HG02642 (cell line): ENCODE results near the gene ZFP36L2.
A peak's percentile ranks its signal among the peaks of the same experiment; 100 is the strongest.

Source experiments
- ATAC-seq: cut with Tn5 transposase; IDR thresholded peaks from one replicate; pipeline ENCODE4 v1.9.1; 2021; ENCODE audit warnings: mild to moderate bottlenecking; ENCODE audit not compliant: unreplicated experiment, poor library complexity

Gene ZFP36L2

DNA sequence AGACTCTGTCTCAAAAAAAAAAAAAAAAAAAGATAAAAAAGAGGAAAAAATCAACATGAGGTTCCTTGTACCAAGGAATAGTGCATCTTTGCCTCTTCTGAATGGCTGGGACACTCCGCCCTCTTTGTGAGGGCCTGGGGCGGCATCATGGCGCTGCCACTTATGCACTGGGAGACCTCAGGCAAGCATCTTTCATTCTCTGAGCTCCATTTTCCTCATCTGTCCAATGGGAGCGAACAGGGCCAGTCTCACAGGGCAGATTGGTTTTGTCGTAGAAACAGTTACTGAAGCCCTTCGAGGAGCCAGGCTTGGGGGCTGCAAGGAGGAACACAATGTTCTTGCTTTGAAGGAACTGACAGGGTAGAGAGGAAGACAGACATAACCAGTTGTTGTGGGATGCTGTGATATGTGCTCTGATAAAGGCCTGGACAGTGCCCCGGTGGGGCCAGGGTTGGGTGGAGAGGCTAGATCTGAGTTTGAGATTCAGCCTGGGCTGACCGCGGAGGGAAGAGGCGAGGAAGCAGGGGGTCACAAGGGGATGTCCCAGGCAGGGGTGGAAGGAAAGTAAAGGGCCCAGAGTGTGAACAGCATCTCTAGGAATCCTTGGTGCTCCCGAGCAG is 14.1 kb downstream of the ZFP36L2 start:
- no peak for ATAC-seq

DNA sequence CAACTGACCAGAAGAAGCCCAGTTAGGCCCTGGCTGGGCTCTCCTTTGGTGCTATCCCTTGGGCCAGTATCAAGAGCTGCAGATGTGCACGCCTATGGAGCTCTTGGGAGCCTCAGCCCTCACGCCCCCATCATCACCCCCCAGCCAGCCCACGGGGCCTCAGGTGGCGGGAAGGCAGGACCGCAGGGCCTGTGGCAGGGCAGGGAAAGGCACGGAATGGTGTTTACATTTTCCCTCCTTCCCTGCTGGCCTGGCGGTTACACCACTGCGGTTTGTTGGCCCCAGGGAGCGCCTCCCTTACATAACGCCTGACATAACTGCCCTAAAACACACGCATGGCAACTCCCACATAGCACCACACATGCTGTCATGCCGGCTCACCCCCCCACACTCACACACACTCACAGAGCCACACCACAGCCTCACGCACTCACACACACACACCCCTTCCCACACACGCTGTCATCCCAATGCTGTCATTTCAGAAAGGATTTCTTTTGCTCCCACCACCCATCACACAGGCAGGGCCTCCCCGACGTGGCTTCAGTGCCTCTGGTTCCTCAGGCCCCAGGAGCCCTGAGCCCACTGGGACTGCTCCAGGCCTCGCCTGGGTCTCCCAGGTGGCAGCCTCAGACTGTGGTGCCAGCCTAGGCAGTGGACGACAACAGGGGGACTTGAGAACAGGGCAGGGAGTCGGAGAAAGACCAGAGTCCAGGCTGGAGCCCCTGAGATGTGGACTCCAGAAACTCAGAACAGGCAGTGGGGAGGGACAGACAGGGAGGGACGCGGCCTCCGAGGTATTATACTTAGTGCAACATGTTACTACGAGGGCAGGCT is 15.7 kb downstream of the ZFP36L2 start:
- no peak for ATAC-seq

DNA sequence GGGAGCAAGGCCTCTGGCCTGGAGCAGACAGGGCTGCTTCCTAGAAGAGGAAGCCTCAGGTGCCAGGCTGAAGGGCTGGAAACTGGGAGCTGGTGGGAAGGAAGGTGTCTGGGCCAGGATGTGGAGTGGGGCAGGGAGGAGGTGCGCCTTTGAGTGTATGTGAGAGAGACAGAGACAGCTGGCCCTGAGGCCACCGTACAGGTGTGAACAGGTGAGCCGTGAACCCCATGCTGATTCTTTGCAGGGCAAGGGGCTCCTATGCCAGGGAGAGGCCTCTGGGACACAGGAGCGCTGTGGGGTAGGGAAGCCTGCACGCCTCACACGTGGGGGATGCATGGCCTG is 16.3 kb downstream of the ZFP36L2 start:
- no peak for ATAC-seq

DNA sequence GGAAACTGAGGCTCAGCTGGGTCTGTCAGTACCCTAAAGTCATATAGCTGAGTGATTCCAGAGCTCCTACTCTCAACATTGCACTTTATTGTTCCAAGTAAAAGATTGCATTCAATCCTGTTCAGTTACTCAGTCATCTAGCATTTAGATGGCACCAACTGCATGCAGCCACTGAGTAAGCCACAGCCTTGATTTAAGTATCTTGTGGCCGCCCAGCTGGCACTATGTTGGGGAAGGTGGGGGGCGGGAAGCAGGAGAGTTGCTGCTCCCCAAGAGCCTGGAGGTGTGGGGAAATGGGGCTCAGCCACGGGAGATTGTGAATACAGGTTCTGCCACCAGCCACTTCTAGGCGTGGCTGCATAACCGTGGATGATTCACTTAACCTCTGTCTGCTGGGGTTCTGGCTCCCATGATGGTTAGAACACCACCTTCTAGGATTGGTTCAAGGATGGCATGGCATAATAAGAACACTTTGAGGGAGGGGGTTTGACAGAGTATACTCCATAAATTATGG is 17.1 kb downstream of the ZFP36L2 start:
- ATAC-seq: no peak

DNA sequence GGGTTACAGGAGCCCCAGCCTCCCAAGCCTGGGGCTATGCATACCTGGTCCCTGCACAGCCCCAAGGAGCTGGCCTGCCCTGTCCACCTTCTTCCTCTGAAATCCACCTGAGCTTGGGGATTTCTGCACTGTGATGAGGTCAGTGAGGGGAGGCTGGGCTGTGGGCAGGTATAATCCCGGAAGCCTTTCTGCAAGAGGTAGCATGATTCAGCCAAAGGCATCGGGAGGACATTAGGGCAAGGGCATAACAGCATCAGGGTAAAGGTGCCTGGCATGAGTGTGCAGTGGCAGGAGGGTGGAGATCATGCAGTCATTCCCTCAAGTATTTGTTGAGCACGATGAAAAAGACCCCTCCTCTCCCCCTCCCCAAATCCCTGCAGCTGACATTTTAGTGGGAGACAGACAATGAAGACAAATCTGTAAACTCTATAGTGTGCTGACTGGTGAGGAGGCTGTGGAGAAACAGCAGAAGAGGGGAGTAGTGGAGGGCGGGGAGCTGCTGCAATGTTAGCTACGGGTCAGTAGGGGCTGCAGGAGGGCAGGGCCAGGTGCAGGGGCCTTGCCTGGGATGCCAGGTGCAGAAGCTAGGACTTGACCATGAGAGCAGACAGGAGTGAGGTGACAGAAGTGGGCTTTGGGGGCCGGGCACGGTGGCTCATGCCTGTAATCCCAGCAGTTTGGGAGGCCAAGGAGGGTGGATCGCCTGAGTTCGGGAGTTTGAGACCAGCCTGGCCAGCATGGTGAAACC is 18.7 kb downstream of the ZFP36L2 start:
- ATAC-seq: no peak

DNA sequence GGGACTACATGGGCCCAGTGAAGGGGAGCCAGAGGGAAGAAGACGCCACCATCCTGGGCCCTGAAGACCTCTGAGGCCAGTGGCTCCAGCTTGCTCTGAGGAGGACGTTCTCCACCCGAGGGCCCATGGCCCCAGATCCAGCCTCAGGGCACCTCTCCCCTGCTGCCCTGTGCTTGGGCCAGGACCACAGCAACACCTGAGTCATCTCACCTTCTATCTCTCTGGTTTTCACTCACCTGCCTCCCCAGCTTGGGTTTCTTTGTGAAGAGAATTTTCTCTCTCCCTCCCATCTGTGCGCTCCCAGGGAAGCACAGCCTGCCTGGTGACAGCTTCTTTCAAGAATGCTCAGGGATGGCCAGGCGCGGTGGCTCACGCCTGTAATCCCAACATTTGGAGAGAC is 19.8 kb downstream of the ZFP36L2 start:
- no peak for ATAC-seq

DNA sequence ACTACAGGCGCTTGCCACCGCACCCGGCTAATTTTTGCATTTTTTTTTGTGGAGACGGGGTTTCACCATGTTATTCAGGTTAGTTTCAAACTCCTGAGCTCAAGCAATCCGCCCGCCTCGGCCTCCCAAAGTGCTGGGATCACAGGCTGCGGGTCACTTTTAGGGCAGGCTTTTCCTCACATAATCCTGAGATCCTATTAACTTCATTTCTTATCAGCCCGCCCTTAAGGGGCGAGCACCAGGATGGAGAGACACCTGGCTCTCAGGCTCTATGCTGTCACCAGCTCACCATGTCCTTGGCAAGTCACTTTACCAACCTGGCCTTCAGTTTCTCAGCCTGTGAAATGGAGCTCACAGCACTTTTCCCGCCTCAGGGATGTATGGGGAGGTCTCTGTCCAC is 23.0 kb downstream of the ZFP36L2 start:
- no peak for ATAC-seq

DNA sequence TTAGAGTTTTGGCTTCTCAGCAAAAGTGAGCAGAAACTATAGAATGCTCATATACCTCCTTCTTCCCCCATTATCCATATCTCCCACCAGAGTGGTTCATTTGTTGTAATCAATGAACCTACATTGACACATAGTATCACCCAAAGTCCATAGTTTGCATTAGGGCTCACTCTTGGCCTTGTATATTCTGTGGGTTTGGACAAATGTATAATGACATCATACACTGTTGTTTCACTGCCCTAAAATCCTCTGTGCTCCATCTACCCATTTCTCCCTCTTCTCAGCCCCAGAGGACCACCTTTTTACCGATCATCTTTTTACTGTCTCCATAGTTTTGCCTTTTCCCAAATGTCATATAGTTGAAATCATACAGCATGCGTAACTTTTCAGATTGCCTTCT is 24.1 kb downstream of the ZFP36L2 start:
- no peak for ATAC-seq

DNA sequence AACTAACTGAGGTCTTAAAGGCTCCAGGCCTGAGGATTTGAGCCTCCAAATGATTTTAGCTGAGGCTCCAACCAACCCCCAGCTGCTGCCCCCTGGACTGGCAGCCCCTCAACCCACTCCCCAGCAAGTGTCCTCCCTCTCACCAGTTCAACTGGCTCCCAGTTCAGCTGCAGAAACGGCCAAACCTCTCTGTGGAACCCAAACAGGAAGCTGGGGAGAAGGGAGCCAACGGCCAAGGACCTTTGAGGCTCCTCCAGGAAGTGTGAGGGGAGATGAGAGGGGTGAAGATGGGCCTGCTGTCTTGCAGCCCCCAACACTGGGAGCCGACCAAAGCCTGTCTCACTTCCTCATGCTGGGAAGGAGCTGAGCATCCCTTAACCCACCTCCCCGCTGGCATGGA is 24.9 kb downstream of the ZFP36L2 start:
- no peak for ATAC-seq

DNA sequence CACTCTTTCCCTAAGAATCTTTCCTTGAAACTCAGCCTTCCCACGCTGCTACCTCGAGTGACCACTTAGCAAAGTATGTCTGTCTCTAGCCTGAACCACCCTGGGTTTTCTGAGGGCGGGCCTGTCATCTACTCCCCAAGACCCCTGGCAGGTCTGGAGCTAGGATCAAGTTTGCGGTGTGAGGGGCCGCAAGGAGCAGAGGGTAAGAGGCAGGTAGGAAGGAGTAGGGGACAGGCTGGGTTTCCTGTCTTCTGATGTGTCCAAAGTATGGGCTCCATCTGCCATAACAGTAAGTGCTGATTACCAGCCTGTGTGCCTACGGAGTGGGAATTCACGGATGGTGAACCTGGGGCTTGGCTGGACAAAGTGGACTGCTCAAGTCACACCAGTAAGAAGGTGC is 25.4 kb downstream of the ZFP36L2 start:
- no peak for ATAC-seq

DNA sequence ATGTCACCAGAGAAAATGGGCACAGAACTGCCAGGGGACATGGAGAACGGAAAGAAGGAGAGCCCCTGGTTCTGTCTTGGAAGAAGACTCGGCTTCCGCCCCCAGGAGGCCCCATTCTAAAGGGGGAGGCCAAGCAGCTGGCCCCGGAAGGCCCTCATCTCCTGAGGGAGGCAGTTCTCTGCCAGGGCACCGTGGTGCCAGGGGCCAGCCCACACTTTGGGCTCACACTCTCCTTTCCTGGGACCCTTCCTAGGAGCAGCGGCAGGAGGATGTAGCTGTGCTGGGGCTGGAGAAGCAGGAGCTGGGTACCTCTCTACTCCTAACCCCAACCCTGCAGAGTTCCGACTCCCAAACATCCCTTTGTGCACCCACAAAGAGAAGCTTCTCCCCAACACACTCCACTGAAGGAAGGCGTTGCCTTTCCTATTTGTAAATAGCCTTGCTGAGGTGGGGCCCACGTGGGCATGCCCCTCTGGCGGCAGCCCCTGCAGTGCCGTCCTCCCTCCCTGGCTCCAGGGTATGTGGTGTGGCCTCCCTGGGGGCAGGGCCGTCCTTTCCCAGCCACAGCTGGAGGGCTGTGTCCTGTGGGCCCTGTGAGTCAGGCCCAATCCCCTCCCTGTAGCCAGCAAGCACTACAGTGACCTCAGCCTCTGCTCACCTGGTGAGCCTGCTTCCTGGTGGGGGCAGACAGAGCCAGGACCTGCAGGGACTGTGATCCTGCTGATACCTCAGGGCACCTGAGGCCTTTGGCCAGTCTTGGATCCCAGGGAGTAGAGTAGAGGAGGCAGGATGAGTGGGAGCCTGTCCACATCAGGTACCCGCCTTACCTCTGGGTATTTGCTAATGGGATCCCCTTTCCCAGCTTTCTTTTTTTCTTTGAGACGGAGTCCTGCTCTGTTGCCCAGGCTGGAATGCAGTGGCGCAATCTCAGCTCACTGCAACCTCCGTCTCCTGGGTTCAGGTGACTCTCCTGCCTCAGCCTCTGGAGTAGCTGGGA is 26.6 kb downstream of the ZFP36L2 start:
- ATAC-seq: no peak

DNA sequence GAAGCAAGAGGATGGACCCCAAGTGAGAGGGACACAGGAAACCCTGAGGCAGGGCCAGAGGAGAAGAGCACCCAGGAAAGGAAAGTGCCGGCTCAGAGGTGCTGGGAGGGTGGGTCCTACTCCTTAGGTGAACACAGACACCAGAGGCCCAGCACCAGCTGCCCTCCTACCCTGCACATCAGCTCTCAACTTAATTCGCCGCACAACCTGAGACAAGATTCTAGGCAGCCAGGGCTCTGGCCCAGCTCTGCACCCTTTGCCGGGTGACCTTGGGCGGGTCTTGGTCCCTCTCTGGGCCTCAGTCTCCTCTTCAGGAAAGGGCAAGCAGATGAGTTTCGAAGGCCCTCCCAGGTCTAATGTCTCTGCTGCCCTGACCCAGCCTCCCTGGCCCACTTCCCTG is 28.1 kb downstream of the ZFP36L2 start:
- ATAC-seq: no peak

DNA sequence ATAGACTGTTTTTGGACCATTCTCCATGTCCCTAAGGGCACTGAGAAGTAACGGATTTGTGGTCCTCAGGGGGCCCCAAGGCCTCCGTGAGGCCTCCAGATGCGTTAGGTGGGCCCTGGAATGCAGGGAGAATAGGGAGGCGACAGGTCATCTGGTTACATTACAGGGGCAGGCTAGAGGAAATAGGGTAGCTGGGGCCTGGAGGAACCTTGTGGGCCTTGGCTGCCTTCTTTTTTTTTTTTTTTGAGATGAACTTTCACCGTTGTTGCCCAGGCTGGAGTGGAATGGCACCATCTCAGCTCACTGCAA is 28.9 kb downstream of the ZFP36L2 start:
- no peak for ATAC-seq

DNA sequence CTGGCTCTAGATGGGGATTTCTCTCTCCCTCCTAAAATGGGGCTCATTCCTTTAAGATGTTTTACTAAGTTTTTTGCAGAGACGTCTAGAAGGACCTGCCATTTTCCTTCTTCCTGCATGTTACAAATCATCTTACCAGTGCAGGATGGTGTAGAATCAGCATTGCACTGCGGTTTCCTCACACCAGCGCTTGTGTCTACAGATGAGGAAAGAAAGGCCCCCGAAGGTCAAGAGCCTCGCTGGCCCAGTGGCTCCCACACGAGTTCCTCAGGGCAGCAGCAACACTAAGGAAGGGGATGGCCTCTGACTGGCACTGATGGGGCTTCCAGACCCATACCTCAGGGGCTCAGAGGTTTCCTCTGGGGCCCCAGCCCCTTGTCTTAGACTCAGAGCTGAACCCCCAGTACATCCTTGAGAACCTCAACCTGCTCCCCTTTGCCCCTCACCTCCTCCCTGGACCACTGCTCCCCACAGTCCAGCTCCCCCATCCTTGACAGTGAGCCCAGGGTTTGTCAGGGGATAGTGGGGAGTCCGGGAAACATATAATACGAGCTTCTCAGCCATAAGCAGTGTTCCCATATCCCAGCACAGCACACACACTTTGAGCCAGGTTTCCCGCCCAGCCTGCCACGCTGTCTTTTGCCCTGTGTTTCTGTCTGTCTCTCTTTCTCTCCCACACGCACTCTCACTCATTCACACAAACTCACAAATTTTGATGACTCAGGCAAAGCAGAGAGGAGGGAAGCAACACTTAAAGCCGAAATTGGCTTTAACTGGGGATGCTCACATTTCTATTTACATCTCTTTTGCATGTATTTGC is 29.4 kb downstream of the ZFP36L2 start:
- no peak for ATAC-seq

DNA sequence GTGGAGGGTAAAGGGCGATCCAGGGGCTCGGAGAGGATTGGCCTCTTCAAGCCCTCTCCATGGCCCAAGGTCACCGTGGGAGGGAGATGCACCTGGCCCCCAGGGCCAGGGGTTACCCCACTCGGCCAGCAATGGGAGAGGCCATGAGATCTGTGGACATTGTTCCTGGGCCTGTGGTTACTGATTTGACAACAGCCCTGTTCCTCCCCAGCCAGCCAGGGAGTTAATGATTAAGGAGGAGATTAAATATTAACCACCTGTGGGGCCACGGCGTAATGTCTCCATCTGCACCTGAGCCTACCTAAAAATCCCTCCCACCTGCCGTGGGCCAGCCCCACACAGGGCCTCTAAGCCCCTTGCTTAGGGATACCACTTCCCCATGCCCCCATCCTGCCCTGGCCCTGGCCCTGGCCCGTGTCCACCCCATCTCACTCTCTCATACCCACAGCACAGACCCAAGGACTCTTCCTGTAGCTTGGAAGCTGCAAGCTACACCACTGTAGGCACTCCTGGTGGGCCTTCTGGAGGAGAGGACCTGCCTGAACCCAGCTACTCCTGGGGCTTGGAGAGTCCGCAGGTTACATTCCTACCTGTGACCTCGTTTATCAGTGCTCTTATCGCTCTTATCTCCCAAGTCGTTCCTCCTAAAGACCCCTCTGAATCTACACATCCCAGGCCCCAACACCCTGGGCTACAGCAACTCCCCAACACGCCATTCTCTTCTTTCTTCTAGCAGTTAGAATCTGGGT is 32.1 kb downstream of the ZFP36L2 start:
- peak; percentile 60 for ATAC-seq

DNA sequence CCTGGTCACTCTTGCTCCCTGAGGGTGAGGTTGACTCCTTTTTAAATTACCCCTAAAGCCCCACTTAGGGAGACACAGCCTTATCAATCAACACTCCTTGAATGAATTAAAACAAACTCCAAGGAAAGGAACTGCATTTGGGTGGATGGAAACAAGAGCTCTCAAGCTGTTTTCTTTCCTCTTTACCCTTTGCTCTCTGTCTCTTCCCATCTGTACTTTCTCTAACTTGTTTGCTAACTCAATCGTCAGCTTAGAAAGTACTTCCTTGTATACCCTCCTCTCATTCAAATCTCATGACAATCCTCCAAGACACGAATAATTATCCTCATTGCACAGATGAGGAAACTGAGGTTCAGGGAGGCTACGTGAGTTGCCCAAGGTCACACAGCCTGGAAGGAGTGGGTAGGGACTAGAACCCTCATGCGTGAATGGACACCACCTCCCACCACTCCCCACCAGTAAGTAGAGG is 32.7 kb downstream of the ZFP36L2 start:
- no peak for ATAC-seq

DNA sequence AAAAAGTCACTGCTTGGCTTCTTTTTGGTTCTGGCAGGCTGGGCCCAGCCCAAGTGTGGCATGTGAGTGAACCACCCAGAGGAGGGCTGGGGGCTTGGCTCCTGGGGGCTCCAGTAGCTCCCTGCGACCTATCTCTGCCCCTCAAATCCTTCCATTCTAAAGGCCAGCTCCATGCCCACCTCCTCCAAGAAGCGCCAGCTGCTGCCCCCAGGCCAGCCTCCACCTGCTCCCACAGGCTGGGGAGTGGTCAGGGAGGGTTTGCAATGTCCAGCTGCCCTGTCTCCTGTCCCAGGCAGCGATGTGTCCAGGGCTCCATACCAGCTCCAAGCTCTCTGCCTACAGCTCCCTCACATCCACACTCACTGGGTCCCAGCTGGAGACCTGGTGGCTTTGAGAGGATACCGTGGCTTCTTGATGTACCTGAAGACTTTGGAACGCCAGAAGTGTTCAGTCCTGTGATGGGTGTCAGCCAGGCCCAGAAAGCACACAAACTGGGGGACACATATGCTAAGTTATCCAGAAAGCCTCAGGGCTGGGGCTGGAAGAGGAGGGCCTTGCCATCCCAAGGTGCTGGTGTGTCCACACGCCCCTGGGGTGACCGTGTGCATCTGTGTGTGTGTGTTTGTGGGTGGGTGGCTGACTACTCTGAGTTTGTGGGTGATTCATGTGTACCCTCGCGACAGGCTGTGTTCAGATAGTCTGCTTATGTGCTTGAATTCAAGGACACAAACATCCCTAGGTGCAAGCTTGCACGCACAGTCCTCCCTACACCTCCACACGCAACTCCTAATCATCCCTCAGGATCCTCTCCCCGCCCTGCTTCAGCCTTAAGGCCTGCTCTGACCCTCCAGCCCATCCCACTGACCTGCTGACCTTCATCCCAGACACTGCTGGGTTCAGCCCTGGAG is 33.4 kb downstream of the ZFP36L2 start:
- no peak for ATAC-seq
